OCI-LY1 (cell line): ENCODE results near the gene ZAP70.
"Not testable (repeated sequence)": the region's sequence is repeated elsewhere in the genome, so short reads cannot be mapped to it uniquely, and the experiment has no call there.

ENCODE experiments used
- CTCF ChIP-seq: fragments of 200-600 bp; sonication (generic), shearing (Covaris generic); IDR thresholded peaks from 2 replicates; pipeline ENCODE4 v1.5.1; 2017; ENCODE audit warnings: mild to moderate bottlenecking, antibody characterized with exemption, low read length, moderate library complexity, mixed read lengths
- EZH2 ChIP-seq: fragments of 200-600 bp; sonication (generic), shearing (Covaris generic); IDR thresholded peaks from 2 replicates; pipeline ENCODE4 v1.8.0; 2017; ENCODE audit warnings: borderline replicate concordance, mixed run types, mild to moderate bottlenecking, antibody characterized with exemption, low read length, moderate library complexity, mixed read lengths

GRCh38 chr2:97672606-97673140 lies 40.7 kb upstream of the ZAP70 start:
- TF ChIP-seq CTCF, EZH2: not testable (repeated sequence)
